Activated CD4-positive, alpha-beta T cell treated with anti-CD3 and anti-CD28 coated beads for 36 hours (primary cell): ENCODE measurements around the gene ECEL1. TPM values are rescaled to one million over a fixed set of nuclear protein-coding genes. Genes with fewer than 3 reads are reported as not detected.
"Not testable (repeated sequence)": the region's sequence is repeated elsewhere in the genome, so short reads cannot be mapped to it uniquely, and the experiment has no call there.

Source experiments
- ATAC-seq: fragments of 200-7000 bp; cut with Tn5 transposase; one replicate; pipeline ENCODE4 v1.10.0; 2021; ENCODE audit warnings: mild to moderate bottlenecking, moderate library complexity
- CTCF ChIA-PET: fragments of 350-600 bp; sonication (Branson Sonifier 250); formaldehyde crosslinking; loops from one replicate; lab custom pipeline; 2021; ENCODE audit warnings: antibody characterized with exemption; lab: Charles Lee
- POLR2A ChIA-PET: fragments of 350-600 bp; sonication (Branson Sonifier 250); formaldehyde crosslinking; loops from one replicate; lab custom pipeline; 2021; ENCODE audit warnings: antibody characterized with exemption, inconsistent platforms; lab: Charles Lee
- DNase-seq: peaks from one replicate; pipeline ENCODE4 v3.0.0-alpha.2; 2020
- H3K27ac Mint-ChIP-seq: one replicate; pipeline ENCODE4 v1.8.0; 2021; ENCODE audit warnings: mixed read lengths
- H3K27me3 Mint-ChIP-seq: one replicate; pipeline ENCODE4 v1.8.0; 2021; ENCODE audit warnings: mixed read lengths
- H3K36me3 Mint-ChIP-seq: one replicate; pipeline ENCODE4 v1.8.0; 2021; ENCODE audit warnings: low read depth, mixed read lengths
- H3K4me1 Mint-ChIP-seq: one replicate; pipeline ENCODE4 v1.8.0; 2021; ENCODE audit warnings: mixed read lengths
- H3K4me3 Mint-ChIP-seq: one replicate; pipeline ENCODE4 v1.8.0; 2021; ENCODE audit warnings: mild to moderate bottlenecking, moderate library complexity, mixed read lengths
- H3K9me3 Mint-ChIP-seq: one replicate; pipeline ENCODE4 v1.8.0; 2021; ENCODE audit warnings: low read depth, mixed read lengths
- intact Hi-C, 2 experiments: fragments of 100-400 bp; cut with DNase I in 1 of 2; cut with micrococcal nuclease in 1 of 2; formaldehyde crosslinking; loops; one replicate each; pipeline versions ENCODE4 v1.14.2 to v1.15.1; 2022 to 2024; cut with DNase I, micrococcal nuclease
- total RNA-seq, 2 experiments: library from RNA; stranded (reverse); gene quantifications; one replicate each; pipeline ENCODE4 v1.2.3, GENCODE V29; 2021

ECEL1 gene
- total RNA-seq, 2 experiments from 2014 or later, result 0.19 to 0.23 TPM

- H3K4me3 Mint-ChIP-seq, result not testable (repeated sequence)
Measured at GRCh38 chr2:232451645-232452044, 36.0 kb downstream of the ECEL1 start.

DNA sequence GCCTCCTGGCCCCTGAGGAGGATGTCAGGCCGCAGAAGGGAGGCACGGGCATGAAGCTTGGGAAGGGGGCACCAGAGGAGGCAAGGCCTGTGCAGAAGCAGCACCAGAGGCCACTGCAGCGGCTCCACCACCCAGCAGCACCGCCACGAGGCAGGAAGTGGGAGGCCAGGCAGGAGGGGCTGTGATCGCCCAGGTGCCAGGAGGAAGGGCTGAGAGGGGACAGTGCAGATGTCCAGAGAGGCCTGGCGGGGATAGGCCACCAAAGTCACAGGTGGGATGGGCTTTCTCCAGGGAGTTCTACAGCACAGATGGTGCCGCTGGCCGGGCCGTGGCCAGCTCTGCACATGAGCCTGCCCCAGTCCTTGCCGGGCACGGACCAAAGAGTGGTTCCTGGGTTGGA, 37.7 kb downstream of the ECEL1 start:
- no peak overlapping the region for H3K27ac Mint-ChIP-seq
- no peaks in the 10 kb centered on the region for H3K4me1 Mint-ChIP-seq
- H3K36me3 Mint-ChIP-seq, result no peaks in the 10 kb centered on the region
- ChIA-PET CTCF (interaction anchor here (1.2 kb wide), 1 partner anchor 11 kb away, joined by 4 read pairs; no protein-coding TSS in a partner anchor), POLR2A (no interaction called here)
- no peaks in the 10 kb centered on the region for H3K9me3 Mint-ChIP-seq
- intact Hi-C loops, result no loop called here
- H3K27me3 Mint-ChIP-seq, result no peaks in the 10 kb centered on the region
- no peak for DNase-seq
- no peak for ATAC-seq
- H3K4me3 Mint-ChIP-seq, result no peak overlapping the region

More at GRCh38 chr2:232451645-232452044, 36.0 kb downstream of the ECEL1 start:
- H3K9me3 Mint-ChIP-seq, H3K27ac Mint-ChIP-seq, H3K27me3 Mint-ChIP-seq, CTCF ChIA-PET, H3K36me3 Mint-ChIP-seq, POLR2A ChIA-PET, H3K4me1 Mint-ChIP-seq, ATAC-seq, DNase-seq, intact Hi-C loops: not testable (repeated sequence)

GRCh38 chr2:232448304-232448690, 39.3 kb downstream of the ECEL1 start:
- H3K4me3 Mint-ChIP-seq, result no peak overlapping the region
- DNase-seq (no peak), ATAC-seq (no peak)
- ChIA-PET CTCF (interaction anchor here (0.6 kb wide), 1 partner anchor 459 kb away, joined by 3 read pairs; no protein-coding TSS in a partner anchor), POLR2A (no interaction called here)
- no peaks in the 10 kb centered on the region for H3K4me1 Mint-ChIP-seq
- no peaks in the 10 kb centered on the region for H3K36me3 Mint-ChIP-seq
- intact Hi-C loops, result no loop called here
- H3K27ac Mint-ChIP-seq, result no peak overlapping the region
- H3K9me3 Mint-ChIP-seq, result no peaks in the 10 kb centered on the region
- H3K27me3 Mint-ChIP-seq, result no peaks in the 10 kb centered on the region

DNA sequence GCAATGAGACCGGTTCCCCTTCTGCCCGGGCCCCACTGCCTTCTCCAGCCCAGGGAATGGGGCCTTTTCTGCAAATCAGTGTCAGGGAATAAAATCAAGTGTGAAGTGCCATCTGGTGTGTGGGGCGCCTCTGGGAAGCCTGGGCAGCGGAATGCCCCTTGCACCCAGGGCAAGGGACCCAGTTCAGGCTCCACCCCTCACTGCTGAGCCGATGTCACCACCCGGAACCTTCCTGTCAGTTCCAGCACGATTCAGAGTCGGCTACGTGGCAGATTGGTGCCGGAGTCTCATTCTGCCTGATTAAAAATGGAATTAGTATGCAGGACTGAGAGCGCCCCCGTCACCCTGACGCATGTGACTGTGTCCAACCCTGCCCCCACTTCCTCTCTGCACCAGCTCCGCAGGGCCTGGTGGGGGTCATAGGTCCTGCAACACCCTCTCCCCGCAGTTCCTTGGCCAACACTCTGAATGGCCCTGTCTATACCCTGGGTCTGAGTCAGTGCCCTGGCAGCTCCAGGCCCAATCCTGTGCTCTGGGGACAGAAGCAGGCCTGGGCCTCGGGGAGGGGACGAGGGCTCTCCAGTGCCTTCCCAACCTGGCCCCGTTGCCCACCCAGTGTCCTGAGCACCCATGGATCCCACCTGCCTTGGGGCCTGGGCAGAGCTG, 39.9 kb downstream of the ECEL1 start:
- Mint-ChIP-seq H3K27me3 (no peaks in the 10 kb centered on the region), H3K4me3 (no peak overlapping the region), H3K27ac (no peak overlapping the region), H3K4me1 (no peaks in the 10 kb centered on the region), H3K36me3 (no peaks in the 10 kb centered on the region), H3K9me3 (no peaks in the 10 kb centered on the region)
- ATAC-seq (no peak), DNase-seq (no peak)
- intact Hi-C loops, result loop anchor here in 1 of 2 experiments (2.0 kb wide), 1 partner anchor 73 kb away; the partner anchor contains the start of gene PRSS56
- POLR2A ChIA-PET, result no interaction called here
- CTCF ChIA-PET, result interaction anchor here (0.7 to 1.5 kb wide), 8 partner anchors 9 to 548 kb away, joined by 3 to 5 read pairs (median 3); partner anchors contain the start of gene PRSS56

DNA sequence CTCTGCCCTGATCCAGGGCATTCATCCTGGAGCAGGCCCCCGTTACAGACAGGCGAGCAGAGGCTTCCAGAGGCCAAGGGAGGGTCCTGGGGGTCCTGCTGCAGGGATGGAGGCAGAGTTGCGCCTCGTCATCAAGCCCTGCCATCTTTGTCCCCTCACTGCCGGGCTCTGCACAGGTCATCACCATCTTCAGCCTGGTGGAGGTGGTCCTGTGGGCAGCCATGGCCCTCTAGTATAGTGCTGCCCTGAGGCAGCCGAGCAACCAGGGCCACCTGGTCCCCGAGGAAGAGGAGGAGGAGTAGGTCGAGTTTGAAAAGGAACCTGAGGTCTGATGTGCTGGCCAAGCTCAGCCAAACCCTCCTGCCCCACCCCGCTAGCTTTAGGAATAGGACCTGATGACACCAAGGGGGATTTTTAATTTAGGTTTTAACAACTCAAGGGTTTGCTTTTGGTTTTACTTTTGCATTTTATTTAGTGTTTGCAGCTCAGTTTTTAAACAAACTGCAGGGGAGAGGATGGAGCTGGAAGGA, 40.5 kb downstream of the ECEL1 start:
- ATAC-seq (no peak), DNase-seq (no peak)
- Mint-ChIP-seq H3K4me3 (no peak overlapping the region), H3K36me3 (no peaks in the 10 kb centered on the region), H3K27me3 (no peaks in the 10 kb centered on the region), H3K27ac (no peak overlapping the region), H3K4me1 (no peaks in the 10 kb centered on the region), H3K9me3 (no peaks in the 10 kb centered on the region)
- ChIA-PET CTCF (interaction anchor here (0.6 to 1.5 kb wide), 12 partner anchors 8 to 547 kb away, joined by 3 to 5 read pairs (median 3); partner anchors contain the start of gene PRSS56), POLR2A (no interaction called here)
- intact Hi-C loops, result loop anchor here in 1 of 2 experiments (2.0 kb wide), 1 partner anchor 74 kb away; the partner anchor contains the start of gene PRSS56

DNA sequence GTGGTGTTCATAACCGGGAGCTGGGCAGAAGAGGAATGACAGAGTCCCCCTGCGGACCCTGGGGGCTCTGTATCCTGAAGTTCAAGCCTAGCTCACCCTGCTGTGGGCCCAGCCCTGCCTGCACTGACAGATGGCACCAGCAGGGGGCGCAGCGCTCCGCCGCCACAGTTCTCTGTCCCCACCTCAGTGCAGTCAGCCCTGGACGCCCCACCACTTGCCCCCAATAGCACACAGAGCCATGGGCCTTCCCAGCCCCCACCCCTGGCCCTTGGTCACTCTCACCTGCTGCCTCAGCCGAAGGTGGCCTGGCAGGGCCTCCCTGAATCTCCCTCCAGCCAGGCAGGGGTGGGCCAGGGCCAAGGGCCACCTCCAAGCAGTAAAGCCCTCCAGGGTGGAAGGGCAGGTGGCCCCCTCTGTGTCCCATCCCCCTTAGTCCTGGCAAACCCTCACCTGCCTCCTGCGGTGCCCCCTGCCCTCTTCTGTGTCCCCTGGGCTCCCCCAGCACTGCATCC, 41.3 kb downstream of the ECEL1 start:
- CTCF ChIA-PET, result interaction anchor here (0.7 to 1.5 kb wide), 6 partner anchors 9 to 546 kb away, joined by 3 to 5 read pairs (median 3); no protein-coding TSS in a partner anchor
- H3K27me3 Mint-ChIP-seq, H3K4me3 Mint-ChIP-seq, H3K4me1 Mint-ChIP-seq, H3K27ac Mint-ChIP-seq, POLR2A ChIA-PET, H3K9me3 Mint-ChIP-seq, H3K36me3 Mint-ChIP-seq, DNase-seq: not testable (repeated sequence)
- intact Hi-C loops, result loop anchor here in 1 of 2 experiments (2.0 kb wide), 1 partner anchor 74 kb away; the partner anchor contains the start of gene PRSS56
- peak; percentile 52 for ATAC-seq

GRCh38 chr2:232445149-232445885, 42.3 kb downstream of the ECEL1 start:
- H3K36me3 Mint-ChIP-seq, intact Hi-C loops, ATAC-seq: not testable (repeated sequence)

GRCh38 chr2:232444409-232445148, 43.1 kb downstream of the ECEL1 start:
- ChIA-PET CTCF (interaction anchor here (0.7 to 1.5 kb wide), 4 partner anchors 17 to 129 kb away, joined by 3 to 6 read pairs (median 4); no protein-coding TSS in a partner anchor), POLR2A (no interaction called here)
- no peak overlapping the region for H3K4me3 Mint-ChIP-seq
- no peaks in the 10 kb centered on the region for H3K36me3 Mint-ChIP-seq
- H3K27me3 Mint-ChIP-seq, result peaks cover 2% of the 10 kb centered on the region
- H3K9me3 Mint-ChIP-seq, result no peaks in the 10 kb centered on the region
- intact Hi-C loops, result loop anchor here in 1 of 2 experiments (1.0 to 5.0 kb wide), 2 partner anchors 78 to 302 kb away; no protein-coding TSS in a partner anchor
- ATAC-seq, result peak; percentile 82
- peaks cover 3% of the 10 kb centered on the region for H3K4me1 Mint-ChIP-seq
- no peak overlapping the region for H3K27ac Mint-ChIP-seq
- DNase-seq, result peak; percentile 88

More at GRCh38 chr2:232445149-232445885, 42.3 kb downstream of the ECEL1 start:
- H3K9me3 Mint-ChIP-seq, H3K4me1 Mint-ChIP-seq, DNase-seq, H3K27ac Mint-ChIP-seq, H3K27me3 Mint-ChIP-seq, H3K4me3 Mint-ChIP-seq, POLR2A ChIA-PET: not testable (repeated sequence)
- CTCF ChIA-PET, result interaction anchor here (0.7 to 1.5 kb wide), 6 partner anchors 17 to 130 kb away, joined by 3 to 6 read pairs (median 4); no protein-coding TSS in a partner anchor

DNA sequence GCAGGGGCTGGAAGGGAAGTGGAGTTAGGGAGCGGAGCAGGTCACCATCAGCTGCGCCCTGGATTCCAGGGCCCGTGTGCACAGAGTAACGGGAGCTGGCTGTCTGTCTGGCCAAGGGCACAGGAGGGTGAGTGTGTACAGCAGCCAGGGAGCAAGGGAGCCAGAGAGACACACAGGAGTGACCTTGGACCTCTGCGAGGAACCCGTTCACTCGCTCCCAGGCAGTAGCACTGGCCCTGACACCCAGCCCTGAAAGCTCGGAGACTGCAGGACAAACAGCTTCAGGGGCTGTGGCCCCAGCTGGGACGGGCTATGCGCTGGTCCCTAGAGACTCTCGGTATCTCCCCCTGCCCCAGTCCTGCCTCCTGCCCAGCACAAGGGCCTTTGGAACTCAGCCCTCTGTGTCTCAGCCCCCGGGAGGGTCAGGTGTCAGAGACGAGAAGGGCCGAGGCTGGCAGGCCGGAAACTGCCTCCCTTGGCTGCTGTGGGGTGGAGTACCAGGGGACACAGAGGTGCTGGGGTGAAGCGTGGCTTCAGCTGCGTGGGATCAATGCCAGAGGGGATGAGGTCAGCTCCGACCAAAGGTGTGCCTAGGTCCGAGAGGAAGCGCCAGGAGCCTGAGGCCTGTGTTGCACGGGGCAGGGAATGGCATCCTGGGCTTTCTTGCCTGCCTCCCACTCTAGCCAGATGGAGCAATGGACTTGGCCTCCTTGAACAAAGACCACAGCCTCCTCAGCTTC, 43.8 kb downstream of the ECEL1 start:
- H3K4me1 Mint-ChIP-seq, H3K9me3 Mint-ChIP-seq, H3K4me3 Mint-ChIP-seq, ATAC-seq, POLR2A ChIA-PET, H3K27ac Mint-ChIP-seq, DNase-seq, H3K36me3 Mint-ChIP-seq, H3K27me3 Mint-ChIP-seq: not testable (repeated sequence)
- CTCF ChIA-PET, result interaction anchor here (1.5 kb wide), 1 partner anchor 16 kb away, joined by 6 read pairs; no protein-coding TSS in a partner anchor
- intact Hi-C loops, result loop anchor here in 1 of 2 experiments (1.0 to 5.0 kb wide), 2 partner anchors 78 to 302 kb away; no protein-coding TSS in a partner anchor

DNA sequence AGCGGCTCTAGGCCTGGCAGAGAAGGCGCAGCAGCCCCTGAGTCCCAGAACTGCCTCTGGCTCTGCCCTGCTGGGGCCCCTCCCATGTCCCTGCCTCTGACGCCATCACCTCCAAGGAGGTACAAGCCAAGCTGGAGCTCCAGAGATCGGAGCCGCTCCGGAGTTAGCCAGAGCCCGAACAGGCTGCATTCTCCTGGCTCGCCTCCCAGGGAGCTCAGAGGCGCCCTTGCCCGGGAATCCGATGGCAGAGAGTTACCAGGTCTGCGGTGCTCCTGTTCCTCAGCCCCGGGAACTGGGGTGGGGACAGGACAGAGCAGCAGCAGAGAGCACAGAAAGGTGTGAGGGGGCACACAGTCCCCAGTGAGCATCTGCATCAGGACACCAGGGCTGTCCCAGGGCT, 44.6 kb downstream of the ECEL1 start:
- H3K27ac Mint-ChIP-seq, ATAC-seq, POLR2A ChIA-PET, DNase-seq, H3K27me3 Mint-ChIP-seq, H3K4me3 Mint-ChIP-seq, H3K36me3 Mint-ChIP-seq, CTCF ChIA-PET, H3K4me1 Mint-ChIP-seq, H3K9me3 Mint-ChIP-seq: not testable (repeated sequence)
- intact Hi-C loops, result loop anchor here in 1 of 2 experiments (5.0 kb wide), 1 partner anchor 301 kb away; no protein-coding TSS in a partner anchor
